Suprapubic skin (tissue), 4 donors: ENCODE data around the gene NOS1AP. TPM values are rescaled to one million over a fixed set of nuclear protein-coding genes. Genes with fewer than 3 reads are reported as not detected.

Experiments
- DNase-seq, 2 donors: peaks; one replicate each; pipeline ENCODE4 v3.0.0-alpha.2; 2019; ENCODE audit warnings: low spot score in 2 of 2
- H3K27ac ChIP-seq: fragments of 200-600 bp; sonication (generic); one replicate; pipeline ENCODE4 v1.5.1; 2019
- H3K27me3 ChIP-seq: fragments of 200-600 bp; sonication (generic); one replicate; pipeline ENCODE4 v1.5.1; 2019
- H3K36me3 ChIP-seq: fragments of 200-600 bp; sonication (generic); one replicate; pipeline ENCODE4 v1.5.1; 2019
- H3K4me1 ChIP-seq: fragments of 200-600 bp; sonication (generic); one replicate; pipeline ENCODE4 v1.5.1; 2019
- H3K4me3 ChIP-seq: fragments of 200-600 bp; sonication (generic); one replicate; pipeline ENCODE4 v1.5.1; 2019; ENCODE audit warnings: mild to moderate bottlenecking
- H3K9me3 ChIP-seq: fragments of 200-600 bp; sonication (generic); one replicate; pipeline ENCODE4 v1.5.1; 2019
- EP300 ChIP-seq: sonication (generic); formaldehyde crosslinking; IDR thresholded peaks from one replicate; pipeline ENCODE4 v1.6.1; 2017; ENCODE audit warnings: antibody characterized with exemption
- POLR2A ChIP-seq, 2 donors: fragments of 450-650 bp; IDR thresholded peaks; one replicate each; pipeline ENCODE4 v1.6.1; 2017; ENCODE audit warnings: antibody characterized with exemption in 2 of 2, mild to moderate bottlenecking in 2 of 2, moderate library complexity in 2 of 2
- POLR2AphosphoS5 ChIP-seq, 3 donors: sonication (generic); formaldehyde crosslinking; IDR thresholded peaks; one replicate each; pipeline ENCODE4 v1.6.1; 2017; ENCODE audit warnings: antibody characterized with exemption in 3 of 3
- WGBS: methylation state at CpG from one replicate; pipeline ENCODE4 v1.1.5; 2018; 5-methylcytosine and 5-hydroxymethylcytosine counted together
- total RNA-seq, 4 donors: library from RNA; depleted of rRNA; stranded (reverse); fragments of >200 nt; gene quantifications; one replicate each; pipeline ENCODE4 v1.1.0, GENCODE V29; 2016
- TF ChIP-seq, protein P1 (sequence below), 2 donors: fragments of 200-600 bp in 1 of 2; fragments of 450-650 bp in 1 of 2; sonication (generic) in 1 of 2; IDR thresholded peaks; one replicate each; pipeline ENCODE4 v1.5.1; 2016 to 2019; ENCODE audit warnings: antibody characterized with exemption in 2 of 2, mild to moderate bottlenecking in 1 of 2, moderate library complexity in 1 of 2

NOS1AP gene
- total RNA-seq, 4 donors from 2014 or later, result 1.9 to 9.5 (median 3.3) TPM

DNA sequence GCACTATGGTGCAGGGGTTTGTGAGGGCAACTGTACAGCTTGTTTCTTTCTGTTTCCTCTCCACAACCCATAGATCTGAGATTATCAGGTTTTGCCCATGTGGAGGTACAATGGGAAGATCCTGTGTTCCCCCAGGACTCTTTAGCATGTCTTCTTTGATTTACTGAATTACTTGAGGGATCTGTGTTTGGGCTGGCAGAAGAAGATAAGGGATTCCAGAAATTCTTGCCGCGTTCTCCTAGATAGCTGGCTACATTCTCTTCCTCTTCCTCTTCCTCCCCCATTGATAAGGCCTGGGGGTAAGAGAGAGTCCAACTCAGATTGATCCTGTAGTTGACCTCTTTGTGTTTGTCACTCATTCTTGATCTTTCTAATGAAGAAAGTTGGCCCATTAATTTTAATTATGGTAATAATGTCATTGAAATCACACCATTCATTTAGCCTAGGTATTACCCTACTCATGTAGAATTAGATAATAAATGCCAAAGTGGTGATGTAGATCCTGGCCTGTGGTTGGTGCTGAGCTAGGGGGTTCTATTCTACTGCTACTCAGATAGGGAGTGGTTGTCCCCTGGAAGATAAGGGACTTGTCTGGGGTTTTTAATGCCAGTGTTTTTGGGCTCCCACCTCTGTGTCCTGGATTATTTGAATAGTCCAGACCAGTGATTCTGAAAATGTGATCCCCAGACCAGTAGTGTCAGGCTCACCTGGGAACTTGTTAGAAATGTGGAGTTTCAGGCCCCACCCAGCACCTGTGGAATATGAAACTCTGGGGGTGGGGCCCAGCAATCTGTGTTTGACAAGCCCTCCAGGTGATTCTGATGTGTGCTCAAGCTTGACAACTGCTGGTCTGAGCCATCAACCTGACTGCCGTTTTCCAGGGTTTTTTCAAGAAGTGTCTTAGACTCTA is 122.2 kb downstream of the NOS1AP start:
- Histone ChIP-seq H3K36me3 (no peaks in the 10 kb centered on the region), H3K4me1 (no peaks in the 10 kb centered on the region), H3K4me3 (no peak overlapping the region), H3K9me3 (no peaks in the 10 kb centered on the region), H3K27ac (no peak overlapping the region), H3K27me3 (no peaks in the 10 kb centered on the region)
- DNase-seq, result no peak
- TF ChIP-seq EP300, result no peak
- no peak for TF ChIP-seq POLR2AphosphoS5 (IDR thresholded peaks at IDR 0.05)
- TF ChIP-seq, protein P1, sequence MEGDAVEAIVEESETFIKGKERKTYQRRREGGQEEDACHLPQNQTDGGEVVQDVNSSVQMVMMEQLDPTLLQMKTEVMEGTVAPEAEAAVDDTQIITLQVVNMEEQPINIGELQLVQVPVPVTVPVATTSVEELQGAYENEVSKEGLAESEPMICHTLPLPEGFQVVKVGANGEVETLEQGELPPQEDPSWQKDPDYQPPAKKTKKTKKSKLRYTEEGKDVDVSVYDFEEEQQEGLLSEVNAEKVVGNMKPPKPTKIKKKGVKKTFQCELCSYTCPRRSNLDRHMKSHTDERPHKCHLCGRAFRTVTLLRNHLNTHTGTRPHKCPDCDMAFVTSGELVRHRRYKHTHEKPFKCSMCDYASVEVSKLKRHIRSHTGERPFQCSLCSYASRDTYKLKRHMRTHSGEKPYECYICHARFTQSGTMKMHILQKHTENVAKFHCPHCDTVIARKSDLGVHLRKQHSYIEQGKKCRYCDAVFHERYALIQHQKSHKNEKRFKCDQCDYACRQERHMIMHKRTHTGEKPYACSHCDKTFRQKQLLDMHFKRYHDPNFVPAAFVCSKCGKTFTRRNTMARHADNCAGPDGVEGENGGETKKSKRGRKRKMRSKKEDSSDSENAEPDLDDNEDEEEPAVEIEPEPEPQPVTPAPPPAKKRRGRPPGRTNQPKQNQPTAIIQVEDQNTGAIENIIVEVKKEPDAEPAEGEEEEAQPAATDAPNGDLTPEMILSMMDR (IDR thresholded peaks at IDR 0.05), result no peak
- TF ChIP-seq POLR2A (IDR thresholded peaks at IDR 0.05), result no peak
- WGBS, result 63% methylated on average over 3 of the region's 3 CpGs

DNA sequence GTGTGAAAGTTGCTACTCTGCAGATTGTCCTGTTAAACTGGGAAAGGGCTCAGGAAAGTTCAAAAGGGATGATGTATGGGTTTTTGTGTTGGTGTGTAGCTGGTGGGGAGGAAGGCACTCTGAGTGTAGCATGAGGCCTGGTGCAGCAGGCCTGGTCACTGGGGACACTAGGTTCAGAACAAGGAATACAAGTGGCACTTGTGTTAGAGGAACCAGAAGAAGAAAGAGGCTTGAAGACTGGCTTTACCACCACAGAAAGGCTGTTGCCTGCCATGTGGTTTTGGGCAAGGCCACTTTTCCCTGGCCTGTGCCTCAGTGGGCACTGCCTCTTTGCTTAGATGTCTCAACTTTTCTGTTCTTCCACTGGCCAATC is 122.8 kb downstream of the NOS1AP start:
- Histone ChIP-seq H3K4me1 (no peaks in the 10 kb centered on the region), H3K9me3 (no peaks in the 10 kb centered on the region), H3K27ac (no peak overlapping the region), H3K36me3 (no peaks in the 10 kb centered on the region), H3K4me3 (no peak overlapping the region), H3K27me3 (no peaks in the 10 kb centered on the region)
- DNase-seq, result no peak
- TF ChIP-seq, protein P1 (IDR thresholded peaks at IDR 0.05), result no peak
- TF ChIP-seq EP300 (no peak), POLR2AphosphoS5 (IDR thresholded peaks at IDR 0.05) (no peak), POLR2A (IDR thresholded peaks at IDR 0.05) (no peak)

DNA sequence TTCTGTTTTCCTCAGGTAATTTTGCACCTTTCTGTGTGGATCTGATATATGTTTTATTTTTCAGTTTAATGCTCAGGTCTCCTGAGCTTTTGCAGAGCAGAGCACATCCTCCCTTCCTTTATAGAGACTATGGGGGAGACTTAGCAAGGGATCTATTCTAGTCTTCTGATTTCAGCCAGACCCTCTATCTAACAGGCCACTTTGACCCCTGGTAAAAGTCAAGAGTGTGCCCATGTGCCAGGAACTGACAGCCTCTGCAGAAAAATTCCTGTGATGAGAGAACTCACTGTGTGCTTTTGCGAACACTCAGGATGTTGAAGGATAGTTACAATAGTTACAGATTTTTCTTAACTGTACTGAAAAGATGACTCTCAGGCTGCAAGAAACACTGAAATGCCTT is 123.3 kb downstream of the NOS1AP start:
- H3K27ac ChIP-seq, result no peak overlapping the region
- H3K9me3 ChIP-seq, result no peaks in the 10 kb centered on the region
- no peak for DNase-seq
- H3K4me1 ChIP-seq, result no peaks in the 10 kb centered on the region
- 88% methylated on average over 1 of the region's 1 CpG for WGBS
- no peaks in the 10 kb centered on the region for H3K27me3 ChIP-seq
- no peak for TF ChIP-seq POLR2A (IDR thresholded peaks at IDR 0.05)
- no peak for TF ChIP-seq EP300
- TF ChIP-seq, protein P1 (IDR thresholded peaks at IDR 0.05), result no peak
- no peak for TF ChIP-seq POLR2AphosphoS5 (IDR thresholded peaks at IDR 0.05)
- no peaks in the 10 kb centered on the region for H3K36me3 ChIP-seq
- no peak overlapping the region for H3K4me3 ChIP-seq

DNA sequence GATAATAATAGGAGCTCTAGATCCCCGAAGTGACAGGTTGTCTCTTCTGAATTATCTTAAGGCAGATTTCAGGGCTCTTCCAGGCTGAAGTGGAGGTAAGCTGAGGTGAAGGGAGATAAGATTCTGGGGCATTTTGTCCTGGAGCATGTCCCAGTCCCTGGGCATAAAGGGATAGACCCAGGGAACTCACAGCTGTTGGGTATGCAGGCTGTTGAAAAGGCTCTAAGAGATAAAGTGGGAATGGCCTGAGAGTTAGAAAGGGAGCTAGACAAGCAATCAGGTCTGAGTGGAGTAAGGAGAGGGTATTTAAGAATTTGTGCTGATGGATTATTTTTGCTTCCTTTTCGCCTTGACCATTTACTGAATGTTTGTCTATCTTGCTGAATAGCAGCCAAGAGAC is 123.7 kb downstream of the NOS1AP start:
- DNase-seq, result no peak
- H3K27me3 ChIP-seq, result no peaks in the 10 kb centered on the region
- no peaks in the 10 kb centered on the region for H3K9me3 ChIP-seq
- no peaks in the 10 kb centered on the region for H3K4me1 ChIP-seq
- H3K36me3 ChIP-seq, result no peaks in the 10 kb centered on the region
- H3K27ac ChIP-seq, result no peak overlapping the region
- WGBS, result 79% methylated on average over 2 of the region's 2 CpGs
- H3K4me3 ChIP-seq, result no peak overlapping the region
- TF ChIP-seq POLR2A (IDR thresholded peaks at IDR 0.05), result no peak
- TF ChIP-seq, protein P1 (IDR thresholded peaks at IDR 0.05), result no peak
- no peak for TF ChIP-seq EP300
- TF ChIP-seq POLR2AphosphoS5 (IDR thresholded peaks at IDR 0.05), result no peak

DNA sequence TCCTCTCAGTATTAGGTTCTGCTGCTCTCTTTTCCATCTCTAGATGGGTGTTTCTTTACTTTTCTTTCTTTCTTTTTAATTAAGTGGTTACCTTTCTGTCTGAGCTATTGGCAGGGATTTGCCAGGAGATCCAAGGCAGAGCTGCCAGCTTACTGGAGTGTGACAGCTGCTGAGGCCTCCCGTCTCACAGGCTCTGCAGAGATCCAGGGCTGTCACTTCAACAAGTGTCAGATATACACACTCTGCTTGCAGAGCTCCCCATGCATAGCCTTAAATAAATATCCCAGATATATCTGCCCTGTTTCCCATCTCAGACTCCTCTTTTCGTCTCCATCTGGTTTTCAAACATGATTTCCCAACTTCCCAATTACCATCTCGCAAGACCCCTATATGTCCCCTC is 124.3 kb downstream of the NOS1AP start:
- no peak overlapping the region for H3K27ac ChIP-seq

More for the DNA sequence above, 124.3 kb downstream of the NOS1AP start:
- no peaks in the 10 kb centered on the region for H3K9me3 ChIP-seq
- H3K4me3 ChIP-seq, result no peak overlapping the region
- TF ChIP-seq EP300, result no peak
- TF ChIP-seq POLR2A (IDR thresholded peaks at IDR 0.05), result no peak
- TF ChIP-seq, protein P1 (IDR thresholded peaks at IDR 0.05), result no peak
- TF ChIP-seq POLR2AphosphoS5 (IDR thresholded peaks at IDR 0.05), result no peak
- H3K36me3 ChIP-seq, result no peaks in the 10 kb centered on the region
- WGBS, result 74% methylated on average over 3 of the region's 3 CpGs
- no peaks in the 10 kb centered on the region for H3K4me1 ChIP-seq
- H3K27me3 ChIP-seq, result no peaks in the 10 kb centered on the region
- DNase-seq, result no peak
